SIG-M5 treated with dmso at 0.1 percent for 504 hours (cell line): ENCODE results near the gene NELL1.
A peak's percentile ranks its signal among the peaks of the same experiment; 100 is the strongest.

ENCODE experiments used
- DNase-seq: peaks from one replicate; lab custom pipeline; 2025; ENCODE audit not compliant: unreplicated experiment; lab: John Stamatoyannopoulos, UW

The NELL1 gene

GRCh38 chr11:20865161-20865560 is 195.8 kb downstream of the NELL1 start:
- DNase-seq, result no peak

- no peak for DNase-seq
These were observed 199.7 kb downstream of the NELL1 start for GRCh38 chr11:20869123-20869522.

- peak; percentile 11 for DNase-seq
These were observed 203.7 kb downstream of the NELL1 start for GRCh38 chr11:20873054-20873453.

GRCh38 chr11:20874358-20874757 is 205.0 kb downstream of the NELL1 start:
- DNase-seq, result no peak

- no peak for DNase-seq
These were observed 206.5 kb downstream of the NELL1 start for GRCh38 chr11:20875889-20876288.

GRCh38 chr11:20876738-20877137 is 207.4 kb downstream of the NELL1 start:
- no peak for DNase-seq

- no peak for DNase-seq
These were observed 210.7 kb downstream of the NELL1 start for GRCh38 chr11:20880094-20880493.

GRCh38 chr11:20881328-20882079 is 212.1 kb downstream of the NELL1 start:
- DNase-seq, result no peak

- no peak for DNase-seq
These were observed 217.8 kb downstream of the NELL1 start for GRCh38 chr11:20887137-20887536.

- DNase-seq, result no peak
These were observed 224.9 kb downstream of the NELL1 start for GRCh38 chr11:20894296-20894695.

- no peak for DNase-seq
These were observed 240.8 kb downstream of the NELL1 start for GRCh38 chr11:20909995-20910726.

GRCh38 chr11:20910733-20911132 is 241.3 kb downstream of the NELL1 start:
- DNase-seq, result no peak

- DNase-seq, result no peak
These were observed 242.9 kb downstream of the NELL1 start for GRCh38 chr11:20912065-20912821.

GRCh38 chr11:20912922-20913512 is 243.6 kb downstream of the NELL1 start:
- DNase-seq, result no peak

- DNase-seq, result no peak
These were observed 247.9 kb downstream of the NELL1 start for GRCh38 chr11:20917306-20917705.

- DNase-seq, result no peak
These were observed 257.6 kb downstream of the NELL1 start for GRCh38 chr11:20926799-20927540.

GRCh38 chr11:20931029-20931428 is 261.6 kb downstream of the NELL1 start:
- no peak for DNase-seq

GRCh38 chr11:20933086-20933485 is 263.7 kb downstream of the NELL1 start:
- no peak for DNase-seq

GRCh38 chr11:20933958-20934357 is 264.6 kb downstream of the NELL1 start:
- no peak for DNase-seq

- no peak for DNase-seq
These were observed 265.1 kb downstream of the NELL1 start for GRCh38 chr11:20934516-20934915.

GRCh38 chr11:20937826-20938225 is 268.4 kb downstream of the NELL1 start:
- DNase-seq, result no peak
